Stimulated activated CD8-positive, alpha-beta memory T cell treated with anti-CD3 and anti-CD28 coated beads, Interleukin-15, amount 100 ng/mL, for 1 hour (primary cell): ENCODE data around the gene PDE1C.

Source experiments
- DNase-seq: peaks from one replicate; pipeline ENCODE4 v3.0.0-alpha.2; 2020; ENCODE audit warnings: low read depth

Gene PDE1C

GRCh38 chr7:31938650-31939049 is 131.6 kb downstream of the PDE1C start:
- no peak for DNase-seq

- DNase-seq: no peak
Observed at GRCh38 chr7:31937982-31938381, 132.2 kb downstream of the PDE1C start.

- no peak for DNase-seq
Observed at GRCh38 chr7:31935124-31936054, 134.8 kb downstream of the PDE1C start.

GRCh38 chr7:31934551-31934950 is 135.7 kb downstream of the PDE1C start:
- DNase-seq: no peak

GRCh38 chr7:31933481-31933880 is 136.7 kb downstream of the PDE1C start:
- DNase-seq: no peak

GRCh38 chr7:31926991-31927584 is 143.1 kb downstream of the PDE1C start:
- DNase-seq: no peak

GRCh38 chr7:31925753-31926454 is 144.3 kb downstream of the PDE1C start:
- DNase-seq: no peak

- no peak for DNase-seq
Observed at GRCh38 chr7:31924251-31924650, 146.0 kb downstream of the PDE1C start.

GRCh38 chr7:31922848-31923247 is 147.4 kb downstream of the PDE1C start:
- DNase-seq: no peak

GRCh38 chr7:31921047-31921446 is 149.2 kb downstream of the PDE1C start:
- DNase-seq: no peak

- DNase-seq: no peak
Observed at GRCh38 chr7:31919678-31920369, 150.4 kb downstream of the PDE1C start.

GRCh38 chr7:31918706-31919393 is 151.4 kb downstream of the PDE1C start:
- no peak for DNase-seq

- DNase-seq: no peak
Observed at GRCh38 chr7:31917256-31917655, 153.0 kb downstream of the PDE1C start.

GRCh38 chr7:31910191-31910590 is 160.0 kb downstream of the PDE1C start:
- no peak for DNase-seq

- DNase-seq: no peak
Observed at GRCh38 chr7:31906479-31907171, 163.6 kb downstream of the PDE1C start.

- no peak for DNase-seq
Observed at GRCh38 chr7:31903962-31904361, 166.2 kb downstream of the PDE1C start.

- DNase-seq: no peak
Observed at GRCh38 chr7:31899356-31899927, 170.8 kb downstream of the PDE1C start.

GRCh38 chr7:31896925-31897324 is 173.3 kb downstream of the PDE1C start:
- DNase-seq: no peak

GRCh38 chr7:31894308-31894707 is 175.9 kb downstream of the PDE1C start:
- no peak for DNase-seq

- DNase-seq: no peak
Observed at GRCh38 chr7:31893365-31893764, 176.8 kb downstream of the PDE1C start.
